Posterior cingulate gyrus (tissue), 11 donors: ENCODE data around the gene TMEM174.

Experiments
- DNase-seq, 10 donors: peaks; one replicate each; pipeline versions ENCODE4 v3.0.0 to v3.0.0-alpha.2; 2020 to 2021; ENCODE audit warnings: mixed read lengths in 3 of 10
- intact Hi-C: fragments of 100-400 bp; cut with DNase I; formaldehyde crosslinking; loops from one replicate; pipeline ENCODE4 v1.15.1; 2023

The TMEM174 gene

DNA sequence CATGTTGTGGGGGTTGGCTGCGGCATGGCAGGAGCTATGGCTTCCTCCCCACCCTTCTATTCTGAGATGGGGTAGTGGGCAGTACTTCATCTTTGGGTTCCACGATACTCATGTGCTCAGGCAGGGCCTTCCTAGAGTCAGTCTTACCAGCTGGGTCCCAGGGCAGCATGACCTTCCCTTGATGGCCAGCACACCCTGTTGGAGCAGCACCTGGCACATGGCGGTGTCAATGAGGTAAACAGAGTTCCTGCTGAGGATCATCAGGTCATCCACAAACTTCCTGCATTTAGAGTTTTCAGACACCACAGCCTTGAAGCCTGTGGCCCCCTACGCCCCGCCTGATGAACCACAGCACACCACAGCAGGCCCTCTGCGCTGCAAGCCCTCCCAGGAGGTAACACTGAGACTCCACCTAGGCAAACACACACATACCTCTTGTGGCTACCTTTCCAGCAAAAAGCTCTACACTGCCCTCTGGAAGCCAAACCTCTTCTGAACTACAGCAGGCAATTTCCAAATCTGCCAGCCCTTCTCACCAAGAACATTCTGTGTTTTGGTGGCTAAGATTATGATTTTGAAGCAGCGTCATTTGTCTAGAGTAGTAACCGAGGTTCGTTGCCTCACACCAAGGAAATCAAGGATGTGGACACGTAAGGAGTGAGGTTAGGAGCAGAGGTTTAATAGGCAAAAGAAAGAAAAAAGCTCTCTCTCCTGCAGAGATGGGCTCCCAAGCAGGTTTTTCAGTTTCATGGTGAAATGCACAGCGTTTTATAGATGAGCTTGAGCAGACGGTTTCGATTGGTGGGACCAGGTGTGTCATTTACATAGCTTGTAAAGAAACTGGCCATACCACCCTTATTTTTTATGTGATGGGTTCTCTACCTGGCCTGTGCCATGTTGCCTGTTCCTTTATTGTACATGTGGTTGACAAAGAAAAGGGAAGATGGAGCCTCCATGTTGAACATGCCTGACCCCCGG, 20.3 kb upstream of the TMEM174 start:
- intact Hi-C loops: no loop called here
- no peak for DNase-seq

DNA sequence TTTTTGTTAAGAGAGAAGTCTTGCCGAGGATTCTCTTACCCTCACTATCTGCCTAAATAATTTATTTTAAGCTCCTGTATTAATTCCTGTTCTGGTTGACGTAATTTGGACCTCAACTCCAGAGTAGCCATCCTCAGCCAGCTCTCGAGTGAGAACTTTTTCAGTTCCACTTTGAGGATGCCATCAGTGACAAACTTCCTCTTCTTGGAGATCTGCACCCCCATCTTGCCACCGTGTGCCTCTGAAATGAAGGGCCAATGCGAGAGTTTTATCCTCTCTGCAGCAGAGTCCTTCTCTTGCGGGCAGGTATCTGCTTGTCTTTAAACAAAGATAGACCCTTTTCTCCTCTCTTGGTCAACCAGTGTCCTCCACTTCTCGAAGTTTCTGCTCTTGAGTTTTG, 19.5 kb upstream of the TMEM174 start:
- intact Hi-C loops: no loop called here
- no peak for DNase-seq

DNA sequence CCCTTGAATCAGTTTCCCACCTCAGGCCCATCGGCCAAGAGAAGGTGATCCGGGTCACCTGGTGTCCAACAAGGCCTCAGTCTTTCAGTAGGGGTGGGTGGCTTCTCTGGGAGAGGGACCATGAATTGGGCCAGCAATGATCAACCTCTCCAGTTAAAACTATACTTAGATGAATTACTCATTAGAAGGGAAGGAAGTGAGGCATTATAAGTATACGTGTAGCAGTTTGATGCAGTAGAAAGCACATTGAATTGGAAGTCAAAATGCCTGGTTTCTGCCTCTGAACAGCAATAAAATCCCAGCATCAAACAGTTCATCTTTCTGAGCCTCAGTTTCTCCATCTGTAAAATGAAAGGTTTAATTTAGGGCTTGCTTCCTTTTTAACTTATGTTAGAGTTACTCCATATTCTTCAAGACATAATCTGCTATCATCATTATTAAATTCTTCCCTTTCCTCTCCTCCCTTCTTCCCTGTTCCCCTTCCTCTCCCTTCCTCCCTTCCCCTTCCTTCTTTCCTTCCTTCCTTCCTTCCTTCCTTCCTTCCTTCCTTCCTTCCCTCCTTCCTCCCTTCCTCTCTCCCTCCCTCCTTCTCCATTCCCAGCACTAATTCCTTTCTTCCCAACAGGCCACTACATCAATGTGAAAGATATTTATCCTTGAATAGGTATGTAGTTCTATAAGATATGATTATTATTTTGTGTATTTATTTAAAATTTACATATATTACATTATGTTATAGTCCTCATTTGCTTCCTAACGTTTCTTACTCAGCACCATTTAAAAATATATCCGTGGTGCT, 18.6 kb upstream of the TMEM174 start:
- intact Hi-C loops: no loop called here
- DNase-seq: no peak

DNA sequence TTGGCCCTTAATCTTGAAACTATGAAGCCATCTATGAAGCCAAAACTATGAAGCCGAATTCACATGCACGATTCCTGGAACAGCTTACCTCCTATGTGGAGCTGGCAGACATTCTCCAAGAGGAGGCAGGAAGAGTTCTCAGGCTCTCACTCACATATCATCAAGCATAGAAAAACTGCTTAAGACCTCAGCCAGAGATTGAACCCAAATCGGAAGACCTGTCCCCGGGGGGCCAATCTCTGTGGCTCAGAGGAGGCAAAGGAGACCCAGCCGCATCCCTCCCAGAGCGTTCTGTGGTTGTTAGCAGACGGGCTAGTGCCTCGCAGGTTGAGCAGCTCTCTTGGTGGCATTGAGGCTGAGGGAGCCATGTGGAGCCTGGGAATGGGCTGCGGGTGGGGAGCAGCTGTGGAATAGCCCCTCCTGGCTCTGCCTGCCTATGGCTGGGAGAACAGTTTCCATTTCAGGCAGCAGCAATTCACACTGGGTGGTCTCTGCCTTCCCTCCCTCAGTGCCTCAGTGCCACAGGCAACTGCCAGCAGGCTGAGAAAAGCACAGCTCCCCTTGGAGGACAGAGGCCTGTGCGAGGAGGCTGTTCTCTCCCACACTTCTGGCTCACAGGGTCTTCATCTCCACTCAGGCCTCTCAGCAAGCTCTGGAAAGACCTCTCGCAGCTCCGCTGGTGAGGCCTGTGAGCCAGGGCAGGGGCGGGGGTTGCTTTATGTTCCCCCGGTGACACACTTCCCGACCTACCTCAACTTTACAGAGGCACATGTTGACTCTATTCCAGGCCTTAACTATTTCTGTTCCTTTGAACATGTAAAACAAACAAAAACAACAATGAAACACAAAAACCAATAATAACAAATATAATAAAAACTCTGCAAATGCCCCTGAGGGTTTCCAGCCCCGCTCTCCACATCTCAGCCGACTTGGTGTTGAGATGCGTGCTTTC, 17.4 kb upstream of the TMEM174 start:
- intact Hi-C loops: no loop called here
- no peak for DNase-seq

DNA sequence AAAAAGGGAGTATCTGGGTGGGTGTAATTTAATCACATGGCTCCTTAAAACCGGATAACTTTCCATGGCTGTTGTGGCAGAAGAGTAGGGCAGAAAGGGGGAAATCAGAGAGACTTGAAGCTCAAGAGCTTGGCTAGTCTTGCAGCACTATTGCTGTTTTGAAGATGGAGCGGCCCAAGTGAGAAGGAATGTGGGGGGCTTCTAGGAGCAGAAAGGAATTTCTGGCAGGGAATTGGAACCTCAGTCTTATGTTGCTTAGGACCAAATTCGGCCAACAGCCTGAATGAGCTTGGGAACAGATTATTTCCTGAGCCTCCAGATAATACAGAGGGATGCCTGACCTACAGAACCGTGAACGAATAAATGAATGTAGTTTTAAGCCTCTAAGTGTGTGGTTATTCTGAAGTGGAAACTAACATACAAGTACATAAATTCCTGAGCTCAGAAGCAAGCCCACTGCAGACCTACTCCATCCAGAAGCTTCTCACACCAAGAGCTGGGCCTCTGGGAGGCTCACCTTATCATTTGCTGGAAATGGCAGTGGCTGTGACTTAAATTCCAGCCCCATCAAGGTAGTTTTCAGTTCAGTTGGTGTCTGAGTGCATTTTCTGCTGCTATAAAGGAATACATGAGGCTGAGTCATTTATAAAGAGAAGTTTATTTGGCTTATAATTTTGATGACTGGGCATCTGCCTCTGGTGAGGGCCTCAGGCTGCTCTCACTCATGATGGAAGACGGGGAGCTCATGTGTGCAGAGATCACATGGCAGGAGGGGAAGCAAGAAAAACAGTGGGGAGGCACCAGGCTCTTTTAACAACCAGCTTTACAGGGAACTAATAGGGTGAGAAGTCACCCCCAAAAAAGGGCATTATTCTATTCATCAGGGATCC, 15.3 kb upstream of the TMEM174 start:
- intact Hi-C loops: no loop called here
- no peak for DNase-seq

DNA sequence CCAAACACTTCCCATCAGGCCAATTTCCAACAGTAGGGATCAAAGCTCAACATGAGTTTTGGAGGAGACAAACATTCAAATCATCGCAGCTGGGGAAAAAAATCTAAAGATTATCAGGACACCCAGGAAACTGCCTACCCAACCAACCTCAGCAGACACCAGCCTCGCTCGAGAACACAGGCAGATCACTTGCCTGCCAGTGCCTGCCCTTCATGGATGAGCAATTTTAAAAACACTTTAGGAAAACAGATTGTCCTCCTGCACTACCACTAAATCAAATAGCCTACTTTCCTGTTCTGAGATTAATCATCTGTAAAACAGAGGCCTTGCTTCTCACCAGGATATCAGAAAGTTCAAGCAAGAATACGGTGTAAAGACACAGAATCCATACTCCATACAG, 14.7 kb upstream of the TMEM174 start:
- no peak for DNase-seq
- intact Hi-C loops: no loop called here

DNA sequence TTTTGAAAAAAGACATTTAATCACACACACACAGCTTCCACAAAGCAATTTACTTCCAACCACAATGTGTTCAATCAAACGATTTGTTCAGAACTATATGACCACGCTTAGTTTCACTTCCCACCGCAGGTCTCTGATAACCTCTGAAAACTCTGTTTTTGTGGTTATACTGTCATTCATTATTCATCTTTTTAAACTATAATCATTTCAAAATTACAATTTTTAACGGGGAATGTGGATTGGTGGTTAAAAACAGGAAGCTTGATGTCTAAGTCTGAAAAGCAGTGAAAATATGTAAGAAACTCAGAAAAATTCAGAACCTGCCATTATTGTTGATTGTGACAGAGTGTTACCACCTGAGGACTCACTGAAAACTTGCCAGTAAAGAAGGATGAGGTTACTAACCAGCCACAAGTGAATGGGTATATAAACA, 12.7 kb upstream of the TMEM174 start:
- intact Hi-C loops: no loop called here
- no peak for DNase-seq

DNA sequence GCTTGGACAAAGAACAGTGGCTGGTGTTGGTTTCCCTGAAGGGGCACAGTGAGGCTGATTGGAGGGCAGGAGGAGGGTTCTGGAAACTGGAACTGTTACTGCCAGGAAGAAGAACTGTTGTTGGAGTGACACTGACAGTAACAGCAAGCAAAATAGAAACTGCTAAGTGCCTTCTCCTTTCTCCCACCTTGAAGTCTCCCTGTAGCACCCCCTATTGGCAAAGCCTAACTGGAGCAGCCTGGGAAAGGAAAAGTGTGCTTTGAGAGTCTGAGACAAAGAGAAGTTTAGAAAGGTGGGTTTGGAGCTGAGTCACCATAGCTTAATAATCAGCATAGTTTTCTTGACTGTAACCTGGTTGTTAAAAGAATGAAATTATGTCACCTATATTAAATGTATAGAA, 2.5 kb upstream of the TMEM174 start:
- peak in 2 of 10 donors; percentile 30 to 34 for DNase-seq

DNA sequence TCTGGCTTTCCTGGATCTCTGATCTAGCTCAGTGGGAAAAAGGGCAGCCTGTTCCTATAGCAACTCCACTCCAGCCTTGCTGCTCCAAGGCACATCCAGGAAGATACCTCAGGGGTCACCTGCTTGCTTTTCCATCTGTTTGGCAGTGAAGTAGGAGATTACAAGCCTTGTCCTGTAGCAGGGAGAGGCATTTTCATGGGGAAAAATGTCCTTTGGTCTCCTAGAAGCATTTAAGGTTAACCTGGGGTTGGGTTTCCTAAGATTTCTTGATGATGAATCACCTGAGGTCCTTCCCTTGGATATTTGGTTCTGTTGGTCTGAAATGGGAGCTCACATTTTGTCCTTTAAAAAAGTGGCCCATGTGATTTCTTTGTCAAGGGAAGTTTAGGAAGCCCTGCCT, 1.5 kb upstream of the TMEM174 start:
- intact Hi-C loops: no loop called here
- DNase-seq: no peak

More for the DNA sequence above, 2.5 kb upstream of the TMEM174 start:
- intact Hi-C loops: loop anchor here (1.0 kb wide), 1 partner anchor 87 kb away; no protein-coding TSS in a partner anchor

DNA sequence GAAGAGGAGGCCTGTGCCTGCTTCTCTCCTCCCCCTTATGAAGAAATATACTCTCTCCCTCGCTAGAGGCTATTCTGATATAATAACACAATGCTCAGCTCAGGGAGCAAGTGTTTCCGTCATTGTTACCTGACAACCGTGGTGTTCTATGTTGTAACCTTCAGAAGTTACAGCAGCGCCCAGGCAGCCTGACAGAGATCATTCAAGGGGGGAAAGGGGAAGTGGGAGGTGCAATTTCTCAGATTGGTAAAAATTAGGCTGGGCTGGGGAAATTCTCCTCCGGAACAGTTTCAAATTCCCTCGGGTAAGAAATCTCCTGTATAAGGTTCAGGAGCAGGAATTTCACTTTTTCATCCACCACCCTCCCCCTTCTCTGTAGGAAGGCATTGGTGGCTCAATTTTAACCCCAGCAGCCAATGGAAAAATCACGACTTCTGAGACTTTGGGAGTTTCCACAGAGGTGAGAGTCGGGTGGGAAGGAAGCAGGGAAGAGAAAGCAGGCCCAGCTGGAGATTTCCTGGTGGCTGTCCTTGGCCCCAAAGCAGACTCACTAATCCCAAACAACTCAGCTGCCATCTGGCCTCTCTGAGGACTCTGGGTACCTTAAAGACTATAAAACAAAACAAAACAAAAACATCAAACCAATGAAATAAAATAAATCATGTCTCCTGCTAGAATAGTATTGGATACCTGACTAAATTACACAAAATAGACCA, 1.3 kb downstream of the TMEM174 start:
- intact Hi-C loops: no loop called here
- DNase-seq: no peak

DNA sequence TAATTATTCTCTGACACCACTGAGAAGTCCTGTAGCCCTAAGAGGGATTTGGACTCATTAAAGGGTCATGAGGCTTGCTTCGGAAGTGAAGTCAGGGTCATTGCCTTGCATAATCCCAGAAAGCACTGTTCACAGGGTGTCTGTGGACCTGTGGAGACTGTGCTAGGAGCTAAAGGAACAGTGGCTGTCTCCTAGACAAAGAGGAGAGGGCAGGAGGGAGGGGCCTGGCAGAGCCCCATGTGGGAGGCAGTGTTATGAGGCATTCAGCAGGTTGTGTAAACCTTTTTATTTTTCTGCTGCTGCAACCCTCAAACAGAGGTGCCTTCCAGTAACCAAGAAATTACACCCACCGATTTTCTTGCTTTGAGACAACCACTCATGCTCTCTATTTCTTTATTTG, 3.3 kb downstream of the TMEM174 start:
- intact Hi-C loops: no loop called here
- DNase-seq: no peak

DNA sequence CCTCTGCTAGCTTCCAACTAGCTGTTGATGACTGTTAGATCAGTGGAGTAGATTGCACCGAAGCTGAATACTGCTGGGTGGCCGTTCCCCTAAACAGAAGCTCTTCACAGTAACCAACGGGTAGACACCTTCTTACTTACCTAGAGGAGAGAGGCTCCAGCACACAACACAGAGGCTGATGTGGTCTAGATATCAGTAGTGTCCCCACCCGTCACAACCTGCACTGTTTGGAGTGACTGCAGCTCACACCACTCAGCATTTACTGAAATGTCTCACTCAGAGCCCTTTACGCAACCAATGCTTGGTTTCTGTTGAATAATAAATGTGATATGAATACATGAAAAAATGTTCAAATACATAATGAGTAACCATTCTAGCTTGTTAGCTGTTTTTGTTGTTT, 5.3 kb downstream of the TMEM174 start:
- DNase-seq: no peak
- intact Hi-C loops: no loop called here

DNA sequence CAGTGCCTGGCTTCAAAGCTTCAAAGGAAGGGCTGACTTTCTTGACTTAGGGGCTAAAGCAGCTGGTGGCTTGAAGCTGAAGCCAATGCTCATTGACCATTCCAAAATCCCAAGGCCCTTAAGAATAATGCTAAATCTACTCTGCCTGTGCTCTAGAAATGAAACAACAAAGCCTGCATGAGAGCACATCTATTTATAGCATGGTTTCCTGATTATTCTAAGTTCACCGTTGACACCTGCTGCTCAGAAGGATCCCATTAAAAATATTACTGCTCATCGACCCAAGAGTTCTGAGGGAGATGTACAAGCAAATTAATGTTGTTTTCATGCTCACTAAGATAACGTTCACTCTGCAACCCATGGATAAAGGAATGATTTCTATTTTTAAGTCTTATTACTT, 6.7 kb downstream of the TMEM174 start:
- DNase-seq: no peak
- intact Hi-C loops: no loop called here

DNA sequence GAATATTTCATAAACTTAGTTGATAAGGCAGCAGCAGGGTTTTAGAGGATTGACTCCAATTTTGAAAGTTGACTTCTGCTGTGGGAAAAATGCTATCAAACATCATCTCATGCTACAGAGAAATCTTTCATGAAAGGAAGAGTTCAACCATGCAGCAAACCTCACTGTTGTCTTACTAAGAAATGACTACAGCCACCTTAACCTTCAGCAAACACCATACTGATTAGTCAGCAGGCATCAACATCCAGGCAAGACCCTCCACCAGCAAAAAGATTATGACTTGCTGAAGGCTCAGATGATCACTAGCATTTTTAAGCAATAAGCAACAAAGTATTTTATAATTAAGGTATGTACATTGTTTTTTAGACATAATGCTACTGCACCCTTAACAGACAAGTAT, 7.6 kb downstream of the TMEM174 start:
- DNase-seq: no peak
- intact Hi-C loops: no loop called here

DNA sequence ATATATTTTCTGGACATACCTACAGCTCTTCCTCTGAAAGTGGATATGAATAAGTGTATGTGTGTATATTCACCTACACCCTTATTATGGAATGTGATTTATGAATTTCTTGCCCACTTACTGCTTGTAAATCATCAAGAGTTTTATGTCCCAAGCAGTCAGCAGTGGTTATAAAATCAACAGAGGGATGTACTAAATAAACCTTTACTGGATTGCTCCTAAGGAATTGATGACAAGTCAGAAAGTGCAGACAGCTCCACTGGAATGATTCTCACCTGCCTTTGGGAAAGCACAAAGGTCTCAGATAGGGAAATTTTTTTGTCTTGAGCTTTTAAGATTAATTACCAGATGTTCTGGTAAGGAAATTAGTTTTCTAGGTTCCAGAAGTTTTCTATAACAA, 9.3 kb downstream of the TMEM174 start:
- no peak for DNase-seq
- intact Hi-C loops: no loop called here

DNA sequence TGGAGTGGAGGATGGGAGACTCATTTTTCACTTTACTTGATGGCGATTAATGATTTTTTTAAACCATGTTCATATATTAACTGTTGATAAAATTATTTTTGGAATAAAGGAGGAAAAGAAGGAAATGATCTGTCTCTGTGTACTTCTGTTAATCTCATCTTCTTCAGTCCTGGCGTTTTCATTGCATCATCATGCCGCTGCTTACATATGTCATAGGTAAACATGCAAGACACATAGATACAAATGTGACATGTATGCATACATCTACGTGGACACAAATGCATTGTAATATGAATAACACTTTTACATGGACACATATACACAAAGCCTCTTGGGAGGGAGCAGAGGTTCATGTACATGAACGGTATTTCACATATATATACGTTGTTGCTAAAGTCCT, 10.0 kb downstream of the TMEM174 start:
- intact Hi-C loops: no loop called here
- DNase-seq: no peak

DNA sequence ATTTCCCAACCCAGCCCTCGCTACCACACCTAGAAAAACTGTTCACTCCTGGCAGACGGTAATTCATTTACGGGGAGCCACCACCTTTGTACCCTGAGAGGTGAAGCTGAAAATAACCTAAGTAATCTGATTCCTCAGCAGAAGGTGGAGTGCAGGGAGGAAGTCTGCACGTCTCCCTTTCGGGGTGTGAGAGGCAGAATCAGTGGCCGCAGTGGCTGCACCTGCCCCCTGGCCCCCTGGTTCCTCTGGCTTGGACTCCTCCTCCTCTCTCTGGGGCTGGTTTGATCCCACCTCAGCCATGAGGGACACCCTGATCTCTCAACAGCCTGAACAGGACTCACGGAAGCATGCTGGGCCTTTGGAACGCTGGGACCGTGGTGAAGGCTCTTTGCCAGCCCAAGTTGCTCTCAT, 10.5 kb downstream of the TMEM174 start:
- DNase-seq: no peak
- intact Hi-C loops: no loop called here

DNA sequence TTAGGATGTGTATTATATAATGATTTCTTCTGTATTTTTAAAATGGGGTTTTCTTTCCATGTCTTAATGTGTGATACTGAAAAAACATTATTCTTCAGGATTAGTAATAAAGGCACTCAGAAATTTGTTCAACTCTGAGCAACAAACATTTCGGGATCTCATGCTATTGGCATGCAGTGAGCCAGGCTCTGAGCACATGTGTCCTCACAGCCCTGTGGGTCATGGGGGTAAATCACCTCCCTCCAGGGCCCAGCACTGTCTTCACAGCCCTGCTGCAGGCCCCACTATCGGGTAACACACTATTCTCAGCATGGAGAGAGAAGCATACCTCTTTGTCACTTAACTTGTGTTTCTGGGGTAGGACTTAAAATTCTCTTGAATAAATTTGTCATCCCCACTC, 14.0 kb downstream of the TMEM174 start:
- no peak for DNase-seq
- intact Hi-C loops: no loop called here
